Colonic mucosa (tissue), 4 donors: ENCODE results near the gene DNALI1. TPM values are rescaled to one million over a fixed set of nuclear protein-coding genes. Genes with fewer than 3 reads are reported as not detected.
"Not testable (repeated sequence)": the region's sequence is repeated elsewhere in the genome, so short reads cannot be mapped to it uniquely, and the experiment has no call there.

ENCODE experiments used
- DNase-seq: peaks from one replicate; pipeline ENCODE4 v3.0.0-alpha.2; 2020
- H3K27ac ChIP-seq: fragments of 200-600 bp; one replicate; pipeline ENCODE4 v1.8.0; 2021
- H3K27me3 ChIP-seq: fragments of 200-600 bp; one replicate; pipeline ENCODE4 v1.8.0; 2021
- H3K36me3 ChIP-seq: fragments of 200-600 bp; one replicate; pipeline ENCODE4 v1.8.0; 2021
- H3K4me1 ChIP-seq: fragments of 200-600 bp; one replicate; pipeline ENCODE4 v1.8.0; 2021; ENCODE audit warnings: mild to moderate bottlenecking
- H3K4me3 ChIP-seq: fragments of 200-600 bp; one replicate; pipeline ENCODE4 v1.8.0; 2021
- H3K9ac ChIP-seq, 2 donors: one replicate each; pipeline ENCODE4 v1.7.0; 2013; ENCODE audit warnings: control low read depth in 2 of 2, low read depth in 2 of 2, low read length in 2 of 2
- H3K9me3 ChIP-seq: fragments of 200-600 bp; one replicate; pipeline ENCODE4 v1.8.0; 2021
- intact Hi-C: fragments of 100-400 bp; cut with DNase I; formaldehyde crosslinking; loops from one replicate; pipeline ENCODE4 v1.14.1; 2022
- total RNA-seq, 2 donors: library from RNA; stranded (reverse); fragmentation: NEBNext Ultra II Directional in 1 of 2; extraction: Animal tissue kit (Norgen Biotek cat#: 25700) in 1 of 2; gene quantifications; one replicate each; pipeline ENCODE4 v1.2.1, GENCODE V29; 2021
- TF ChIP-seq, protein P1 (sequence below): fragments of 200-600 bp; IDR thresholded peaks from one replicate; pipeline ENCODE4 v1.8.0; 2022; ENCODE audit warnings: antibody characterized with exemption, mild to moderate bottlenecking
- donor health status: healthy.
- donor health status: DM: no; HTN: no; CAD: no.
- donor health status: DM: no; HTN: no; CAD: no.

DNALI1 gene
- total RNA-seq, 2 donors from 2014 or later: 1.9 to 4.1 TPM

- DNase-seq: no peak
- Histone ChIP-seq H3K36me3 (peaks cover 12% of the 10 kb centered on the region), H3K4me1 (no peaks in the 10 kb centered on the region), H3K9me3 (no peaks in the 10 kb centered on the region), H3K9ac (no peak overlapping the region), H3K27me3 (no peaks in the 10 kb centered on the region), H3K4me3 (no peak overlapping the region), H3K27ac (no peak overlapping the region)
- intact Hi-C loops: no loop called here
- TF ChIP-seq, protein P1, sequence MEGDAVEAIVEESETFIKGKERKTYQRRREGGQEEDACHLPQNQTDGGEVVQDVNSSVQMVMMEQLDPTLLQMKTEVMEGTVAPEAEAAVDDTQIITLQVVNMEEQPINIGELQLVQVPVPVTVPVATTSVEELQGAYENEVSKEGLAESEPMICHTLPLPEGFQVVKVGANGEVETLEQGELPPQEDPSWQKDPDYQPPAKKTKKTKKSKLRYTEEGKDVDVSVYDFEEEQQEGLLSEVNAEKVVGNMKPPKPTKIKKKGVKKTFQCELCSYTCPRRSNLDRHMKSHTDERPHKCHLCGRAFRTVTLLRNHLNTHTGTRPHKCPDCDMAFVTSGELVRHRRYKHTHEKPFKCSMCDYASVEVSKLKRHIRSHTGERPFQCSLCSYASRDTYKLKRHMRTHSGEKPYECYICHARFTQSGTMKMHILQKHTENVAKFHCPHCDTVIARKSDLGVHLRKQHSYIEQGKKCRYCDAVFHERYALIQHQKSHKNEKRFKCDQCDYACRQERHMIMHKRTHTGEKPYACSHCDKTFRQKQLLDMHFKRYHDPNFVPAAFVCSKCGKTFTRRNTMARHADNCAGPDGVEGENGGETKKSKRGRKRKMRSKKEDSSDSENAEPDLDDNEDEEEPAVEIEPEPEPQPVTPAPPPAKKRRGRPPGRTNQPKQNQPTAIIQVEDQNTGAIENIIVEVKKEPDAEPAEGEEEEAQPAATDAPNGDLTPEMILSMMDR: no peak
These were observed 19.4 kb upstream of the DNALI1 start for GRCh38 chr1:37537378-37537777.

DNA sequence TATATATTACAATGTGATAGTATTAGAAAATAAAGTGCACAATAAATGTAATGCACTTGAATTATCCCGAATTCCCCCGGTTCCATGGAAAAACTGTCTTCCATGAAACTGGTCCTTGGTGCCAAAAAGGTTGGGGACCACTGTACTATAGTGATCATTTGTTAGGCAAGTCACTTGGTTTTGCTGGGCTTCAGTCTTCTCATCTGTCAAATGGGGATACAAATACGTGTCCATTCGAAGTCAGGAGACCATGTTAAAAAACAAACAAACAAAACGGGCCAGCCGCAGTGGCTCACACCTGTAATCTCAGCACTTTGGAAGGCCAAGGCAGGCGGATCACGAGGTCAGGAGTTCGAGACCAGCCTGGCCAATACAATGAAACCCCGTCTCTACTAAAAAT, 17.6 kb upstream of the DNALI1 start:
- peaks cover 12% of the 10 kb centered on the region for H3K36me3 ChIP-seq
- DNase-seq, intact Hi-C loops: not testable (repeated sequence)

DNA sequence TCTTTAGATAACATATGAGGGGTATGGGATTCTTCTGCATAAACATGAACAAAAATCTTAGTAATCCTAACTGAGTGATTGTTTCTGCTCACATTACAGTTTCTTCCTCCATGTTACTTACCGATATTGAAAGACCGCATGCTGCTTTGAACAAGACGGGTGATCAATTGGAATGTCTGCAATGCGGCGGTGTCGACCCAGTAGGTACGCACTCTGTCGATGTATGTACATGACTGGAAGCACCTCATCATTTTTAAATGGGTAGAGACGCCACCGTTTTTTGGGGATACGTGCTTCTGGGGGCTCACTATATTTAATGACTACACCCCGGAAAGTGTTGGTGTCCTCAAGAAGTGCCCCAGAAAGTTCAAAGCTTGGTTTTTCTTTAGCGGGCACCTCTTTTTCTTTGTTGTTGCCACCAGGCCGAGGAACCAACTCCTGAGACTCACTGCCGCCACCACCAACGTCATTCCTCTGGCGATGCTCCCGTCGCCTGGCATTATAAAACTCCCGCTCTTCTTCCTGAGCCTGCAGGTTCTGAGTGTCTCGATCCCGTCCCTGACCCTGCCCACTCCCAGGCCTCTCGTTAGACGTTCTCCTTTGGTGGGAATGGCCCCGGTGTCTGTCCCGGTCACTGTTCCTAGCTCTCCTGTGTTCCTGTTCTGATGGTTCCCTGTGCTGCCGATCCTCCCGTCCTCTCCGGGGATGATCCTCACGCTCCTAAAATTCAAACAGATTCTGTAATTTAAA, 16.5 kb upstream of the DNALI1 start:
- TF ChIP-seq, protein P1: no peak
- DNase-seq: no peak
- H3K4me1 ChIP-seq: no peaks in the 10 kb centered on the region
- no peaks in the 10 kb centered on the region for H3K9me3 ChIP-seq
- H3K9ac ChIP-seq: no peak overlapping the region
- peaks cover 12% of the 10 kb centered on the region for H3K36me3 ChIP-seq
- no peaks in the 10 kb centered on the region for H3K27me3 ChIP-seq
- intact Hi-C loops: no loop called here
- no peak overlapping the region for H3K27ac ChIP-seq
- H3K4me3 ChIP-seq: no peak overlapping the region

More for the DNA sequence above, 17.6 kb upstream of the DNALI1 start:
- H3K4me1 ChIP-seq, H3K4me3 ChIP-seq, H3K27ac ChIP-seq, H3K27me3 ChIP-seq, H3K9me3 ChIP-seq, H3K9ac ChIP-seq: not testable (repeated sequence)

GRCh38 chr1:37544530-37544929, 12.2 kb upstream of the DNALI1 start:
- Histone ChIP-seq H3K9me3 (no peaks in the 10 kb centered on the region), H3K9ac (no peak overlapping the region), H3K36me3 (peaks cover 21% of the 10 kb centered on the region), H3K27me3 (no peaks in the 10 kb centered on the region), H3K27ac (no peak overlapping the region), H3K4me1 (no peaks in the 10 kb centered on the region), H3K4me3 (no peak overlapping the region)
- TF ChIP-seq, protein P1: no peak
- DNase-seq: no peak
- intact Hi-C loops: no loop called here

- Histone ChIP-seq H3K27me3 (no peaks in the 10 kb centered on the region), H3K4me3 (no peak overlapping the region), H3K4me1 (no peaks in the 10 kb centered on the region), H3K9me3 (no peaks in the 10 kb centered on the region), H3K27ac (no peak overlapping the region), H3K9ac (no peak overlapping the region), H3K36me3 (peaks cover 17% of the 10 kb centered on the region)
- no peak for DNase-seq
- intact Hi-C loops: no loop called here
- TF ChIP-seq, protein P1: no peak
These were observed 11.7 kb upstream of the DNALI1 start for GRCh38 chr1:37545019-37545418.

GRCh38 chr1:37549341-37549740, 7.4 kb upstream of the DNALI1 start:
- Histone ChIP-seq H3K9ac (no peak overlapping the region), H3K4me3 (no peak overlapping the region), H3K27me3 (no peaks in the 10 kb centered on the region), H3K9me3 (no peaks in the 10 kb centered on the region), H3K4me1 (peaks cover 5% of the 10 kb centered on the region), H3K36me3 (peaks cover 12% of the 10 kb centered on the region), H3K27ac (no peak overlapping the region)
- TF ChIP-seq, protein P1: no peak
- DNase-seq: no peak
- intact Hi-C loops: no loop called here
